Thoracic aorta (tissue), 2 donors: ENCODE measurements around the gene PTPN22. TPM values are rescaled to one million over a fixed set of nuclear protein-coding genes. Genes with fewer than 3 reads are reported as not detected.

ENCODE experiments used
- ATAC-seq: fragments of 150-250 bp; one replicate; pipeline ENCODE4 v1.8.0; 2017; ENCODE audit warnings: low read depth; ENCODE audit not compliant: insufficient number of reproducible peaks, low FRiP score
- DNase-seq: peaks from one replicate; pipeline ENCODE4 v3.0.0-alpha.2; 2020; ENCODE audit warnings: low spot score
- H3K27ac ChIP-seq, 2 donors: fragments of 200-600 bp; sonication (generic); 1 replicate in 1 of 2; 2 replicates in 1 of 2; pipeline ENCODE4 v1.5.1; 2016; ENCODE audit warnings: mild to moderate bottlenecking in 2 of 2, moderate library complexity in 2 of 2
- H3K27me3 ChIP-seq: fragments of 200-600 bp; sonication (generic); replicated peaks from 2 replicates; pipeline ENCODE4 v1.6.0; 2016; ENCODE audit warnings: mild to moderate bottlenecking; ENCODE audit not compliant: insufficient read depth
- H3K36me3 ChIP-seq: fragments of 200-600 bp; sonication (generic); one replicate; pipeline ENCODE4 v1.5.1; 2016
- H3K4me1 ChIP-seq, 2 donors: fragments of 200-600 bp; sonication (generic); 1 replicate in 1 of 2; 2 replicates in 1 of 2; pipeline versions ENCODE4 v1.5.1 to v1.6.0; 2016; ENCODE audit warnings: low read depth in 2 of 2, mild to moderate bottlenecking in 1 of 2; ENCODE audit not compliant: control insufficient read depth in 1 of 2
- H3K4me3 ChIP-seq: fragments of 200-600 bp; sonication (generic); 2 replicates; pipeline ENCODE4 v1.5.1; 2016; ENCODE audit warnings: mild to moderate bottlenecking
- H3K9me3 ChIP-seq: fragments of 200-600 bp; sonication (generic); 2 replicates; pipeline ENCODE4 v1.5.1; 2016
- CTCF ChIP-seq: fragments of 200-600 bp; sonication (generic); IDR thresholded peaks from one replicate; pipeline ENCODE4 v1.5.1; 2019; ENCODE audit warnings: antibody characterized with exemption
- total RNA-seq, 2 donors: library from RNA; depleted of rRNA; stranded (reverse); fragments of >200 nt; gene quantifications; one replicate each; pipeline versions ENCODE4 v1.1.0 to v1.2.3, GENCODE V29; 2016

The PTPN22 gene
- total RNA-seq, 2 donors from 2014 or later: 6.6 to 8.1 TPM

GRCh38 chr1:113895098-113895497, 23.6 kb upstream of the PTPN22 start:
- no peaks in the 10 kb centered on the region for H3K9me3 ChIP-seq
- no peak for TF ChIP-seq CTCF
- H3K36me3 ChIP-seq: peaks cover 13% of the 10 kb centered on the region
- DNase-seq (no peak), ATAC-seq (no peak)
- no peak overlapping the region for H3K4me3 ChIP-seq
- H3K27ac ChIP-seq: no peak overlapping the region
- H3K4me1 ChIP-seq: peaks cover 0 to 16% of the 10 kb centered on the region in 2 donors
- H3K27me3 ChIP-seq: no peaks in the 10 kb centered on the region

- Histone ChIP-seq H3K9me3 (no peaks in the 10 kb centered on the region), H3K4me3 (no peak overlapping the region), H3K27ac (no peak overlapping the region), H3K27me3 (no peaks in the 10 kb centered on the region), H3K4me1 (peaks cover 0 to 2% of the 10 kb centered on the region in 2 donors), H3K36me3 (peaks cover 13% of the 10 kb centered on the region)
- DNase-seq (no peak), ATAC-seq (no peak)
- no peak for TF ChIP-seq CTCF
Observed at GRCh38 chr1:113893267-113893666, 21.8 kb upstream of the PTPN22 start.

- DNase-seq: no peak
- no peak overlapping the region for H3K4me3 ChIP-seq
- TF ChIP-seq CTCF: no peak
- no peak overlapping the region for H3K27ac ChIP-seq
- H3K36me3 ChIP-seq: peaks cover 13% of the 10 kb centered on the region
- H3K27me3 ChIP-seq: no peaks in the 10 kb centered on the region
- ATAC-seq: no peak
- no peaks in the 10 kb centered on the region for H3K9me3 ChIP-seq
- no peaks in the 10 kb centered on the region for H3K4me1 ChIP-seq
Observed at GRCh38 chr1:113891631-113892220, 20.2 kb upstream of the PTPN22 start.

- TF ChIP-seq CTCF: no peak
- Histone ChIP-seq H3K36me3 (peaks cover 11% of the 10 kb centered on the region), H3K9me3 (no peaks in the 10 kb centered on the region), H3K27me3 (no peaks in the 10 kb centered on the region), H3K4me3 (no peak overlapping the region), H3K4me1 (no peaks in the 10 kb centered on the region), H3K27ac (no peak overlapping the region)
- ATAC-seq (no peak), DNase-seq (no peak)
Observed at GRCh38 chr1:113890816-113891215, 19.3 kb upstream of the PTPN22 start.

- H3K4me3 ChIP-seq: no peak within 1 kb of the TSS
- DNase-seq (no peak), ATAC-seq (no peak)
- no peak for TF ChIP-seq CTCF
- H3K36me3 ChIP-seq: no peaks in the 10 kb centered on the region
- no peaks in the 10 kb centered on the region for H3K9me3 ChIP-seq
- no peaks in the 10 kb centered on the region for H3K27me3 ChIP-seq
- no peak within 1 kb of the TSS for H3K27ac ChIP-seq
- H3K4me1 ChIP-seq: no peaks in the 10 kb centered on the region
Observed at GRCh38 chr1:113887402-113888175, 16.1 kb upstream of the PTPN22 start, which contains the start of gene BCL2L15. TSS of gene BCL2L15 (minus strand) at chr1:113887581. CDS start at chr1:113887375, 206 bp downstream.
